GM23338 (cell line): ENCODE results near the gene ACKR1. TPM values are rescaled to one million over a fixed set of nuclear protein-coding genes. Genes with fewer than 3 reads are reported as not detected.

ENCODE experiments used
- ATAC-seq: fragments of 200-7000 bp; cut with Tn5 transposase; 3 replicates; pipeline ENCODE4 v1.9.1; 2020
- DNase-seq: peaks from one replicate; pipeline ENCODE4 v3.0.0-alpha.2; 2015; ENCODE audit warnings: low spot score
- H2AFZ ChIP-seq: fragments of 200-600 bp; sonication (generic); 2 replicates; pipeline ENCODE4 v1.8.0; 2016; ENCODE audit warnings: antibody characterized with exemption, mild to moderate bottlenecking, moderate library complexity
- H3F3A ChIP-seq: fragments of 200-600 bp; sonication (generic); replicated peaks from 2 replicates; pipeline ENCODE4 v1.8.0; 2017; ENCODE audit warnings: antibody characterized with exemption, mixed run types, low read depth
- H3K27ac ChIP-seq: fragments of 200-600 bp; sonication (generic); 2 replicates; pipeline ENCODE4 v1.6.1; 2016; ENCODE audit warnings: low read depth
- H3K27me3 ChIP-seq: fragments of 200-600 bp; sonication (generic); 2 replicates; pipeline ENCODE4 v1.8.0; 2016; ENCODE audit warnings: mild to moderate bottlenecking, mixed run types, moderate library complexity; ENCODE audit not compliant: insufficient read depth
- H3K36me3 ChIP-seq: fragments of 200-600 bp; sonication (generic); 2 replicates; pipeline ENCODE4 v1.8.0; 2016; ENCODE audit warnings: mild to moderate bottlenecking; ENCODE audit not compliant: insufficient read depth
- H3K4me1 ChIP-seq: fragments of 200-600 bp; sonication (generic); 2 replicates; pipeline ENCODE4 v1.8.0; 2016; ENCODE audit warnings: mild to moderate bottlenecking, moderate library complexity; ENCODE audit not compliant: insufficient read depth
- H3K4me2 ChIP-seq: fragments of 200-600 bp; sonication (generic); 2 replicates; pipeline ENCODE4 v1.7.1; 2017; ENCODE audit warnings: mixed run types
- H3K4me3 ChIP-seq: fragments of 200-600 bp; sonication (generic); 2 replicates; pipeline ENCODE4 v1.6.1; 2016; ENCODE audit warnings: mixed run types
- H3K79me2 ChIP-seq: fragments of 200-600 bp; sonication (generic); replicated peaks from 2 replicates; pipeline ENCODE4 v1.8.0; 2017; ENCODE audit warnings: mild to moderate bottlenecking; ENCODE audit not compliant: insufficient read depth
- H3K9me2 ChIP-seq: fragments of 200-600 bp; sonication (generic); 2 replicates; pipeline ENCODE4 v1.8.0; 2017; ENCODE audit not compliant: insufficient read depth
- H4K20me1 ChIP-seq: fragments of 200-600 bp; sonication (generic); replicated peaks from 2 replicates; pipeline ENCODE4 v1.8.0; 2017; ENCODE audit warnings: mild to moderate bottlenecking; ENCODE audit not compliant: insufficient read depth
- H3K27ac Mint-ChIP-seq: 2 replicates; pipeline ENCODE4 v1.8.0; 2020; ENCODE audit warnings: inconsistent platforms, mild to moderate bottlenecking, moderate library complexity, mixed read lengths
- H3K27me3 Mint-ChIP-seq: 3 replicates; pipeline ENCODE4 v1.8.0; 2022; ENCODE audit warnings: low read depth, mild to moderate bottlenecking, moderate library complexity, mixed read lengths, inconsistent platforms; ENCODE audit not compliant: insufficient read depth, poor library complexity
- H3K36me3 Mint-ChIP-seq: 3 replicates; pipeline ENCODE4 v1.8.0; 2021; ENCODE audit warnings: low read depth, mild to moderate bottlenecking, inconsistent platforms, moderate library complexity, mixed read lengths
- H3K4me1 Mint-ChIP-seq: 3 replicates; pipeline ENCODE4 v1.8.0; 2020; ENCODE audit warnings: mild to moderate bottlenecking, inconsistent platforms, mixed read lengths
- H3K4me3 Mint-ChIP-seq: 3 replicates; pipeline ENCODE4 v1.8.0; 2021; ENCODE audit warnings: moderate library complexity, mild to moderate bottlenecking, inconsistent platforms, mixed read lengths
- H3K9me3 Mint-ChIP-seq: 3 replicates; pipeline ENCODE4 v1.8.0; 2020; ENCODE audit warnings: moderate library complexity, mild to moderate bottlenecking, inconsistent platforms, mixed read lengths
- CREB1 ChIP-seq: fragments of 250-450 bp; sonication (Bioruptor Pico); IDR thresholded peaks from 2 replicates; pipeline ENCODE4 v1.5.0; 2020; ENCODE audit warnings: low read depth, mild to moderate bottlenecking, moderate library complexity
- CTCF ChIP-seq, 2 experiments: fragments of 200-600 bp in 1 of 2; sonication (generic) in 1 of 2; conservative IDR thresholded peaks; 2 replicates each; pipeline versions ENCODE4 v1.5.1 to v1.6.1; 2016 to 2017; ENCODE audit warnings: antibody characterized with exemption in 2 of 2, low read depth in 2 of 2, mild to moderate bottlenecking in 2 of 2, moderate library complexity in 1 of 2
- ETS1 ChIP-seq: IDR thresholded peaks from 2 replicates; pipeline ENCODE4 v1.6.1; 2016; ENCODE audit warnings: antibody characterized with exemption
- EZH2 ChIP-seq: fragments of 200-600 bp; sonication (generic); IDR thresholded peaks from one replicate; pipeline ENCODE4 v1.8.0; 2017; ENCODE audit warnings: antibody characterized with exemption, mild to moderate bottlenecking, low read depth; ENCODE audit not compliant: unreplicated experiment
- JUNB ChIP-seq: IDR thresholded peaks from one replicate; pipeline ENCODE4 v1.6.1; 2016; ENCODE audit warnings: antibody characterized with exemption; ENCODE audit not compliant: unreplicated experiment
- STAT1 ChIP-seq: IDR thresholded peaks from one replicate; pipeline ENCODE4 v1.6.1; 2016; ENCODE audit warnings: antibody characterized with exemption; ENCODE audit not compliant: unreplicated experiment
- ZNF114 ChIP-seq: fragments of 250-450 bp; sonication (Bioruptor Pico); IDR thresholded peaks from 2 replicates; pipeline ENCODE4 v1.5.0; 2020; ENCODE audit warnings: mild to moderate bottlenecking, moderate library complexity
- polyA plus RNA-seq: library from polyadenylated mRNA; unstranded; fragments of >200 nt; fragmentation: Nextera tagmentation; extraction: Ambion mirVana; gene quantifications from 2 replicates; pipeline ENCODE4 v1.2.1, GENCODE V29; 2016
- total RNA-seq: library from RNA; depleted of rRNA; stranded (reverse); fragments of >200 nt; shearing (Covaris generic); gene quantifications from 2 replicates; pipeline ENCODE4 v1.2.3, GENCODE V29; 2014

ACKR1 gene
- total and polyA plus RNA-seq, 2 experiments from 2014 or later, result 0.29 TPM; not detected in 1

GRCh38 chr1:159197561-159198557 is 6.8 kb upstream of the ACKR1 start:
- TF ChIP-seq CTCF (conservative IDR thresholded peaks at IDR 0.05; ENCODE audit: low read depth in 2 of 2) (peak; percentile 89 to 94), ZNF114 (CRISPR knock-in tag) (no peak), JUNB (no peak), CREB1 (CRISPR knock-in tag) (peak; percentile 17; the same call in 1 of the 2 replicates)
- H4K20me1 ChIP-seq, result no peaks in the 10 kb centered on the region
- no peak overlapping the region for H3K4me3 ChIP-seq
- no peaks in the 10 kb centered on the region for H3K79me2 ChIP-seq
- H3K27me3 Mint-ChIP-seq, result peaks cover 4% of the 10 kb centered on the region
- H3K27ac Mint-ChIP-seq, result no peak overlapping the region
- peak; percentile 92 for DNase-seq
- peak; percentile 90 for ATAC-seq
- no peaks in the 10 kb centered on the region; the same call in 1 of the 2 replicates for H3K36me3 ChIP-seq
- no peak overlapping the region for H3K27ac ChIP-seq
- peaks cover 31% of the 10 kb centered on the region for H3K4me1 Mint-ChIP-seq
- no peaks in the 10 kb centered on the region; the same call in 1 of the 2 replicates for H3K9me2 ChIP-seq
- no peaks in the 10 kb centered on the region; the same call in 2 of the 3 replicates for H3K36me3 Mint-ChIP-seq
- H3K4me2 ChIP-seq, result no peak overlapping the region
- H3K27me3 ChIP-seq, result no peaks in the 10 kb centered on the region
- peaks cover 3% of the 10 kb centered on the region; the same call in 1 of the 2 replicates for H3K4me1 ChIP-seq
- no peaks in the 10 kb centered on the region for H3K9me3 Mint-ChIP-seq
- H3F3A ChIP-seq, result no peaks in the 10 kb centered on the region
- no peak overlapping the region for H2AFZ ChIP-seq
- no peak overlapping the region for H3K4me3 Mint-ChIP-seq

GRCh38 chr1:159199901-159200300 is 4.8 kb upstream of the ACKR1 start:
- H3K4me3 ChIP-seq, result no peak overlapping the region
- no peaks in the 10 kb centered on the region for H4K20me1 ChIP-seq
- H3K4me3 Mint-ChIP-seq, result no peak overlapping the region
- no peak for ATAC-seq
- peaks cover 4% of the 10 kb centered on the region for H3K27me3 Mint-ChIP-seq
- H3K9me3 Mint-ChIP-seq, result no peaks in the 10 kb centered on the region
- H3K27me3 ChIP-seq, result no peaks in the 10 kb centered on the region
- no peaks in the 10 kb centered on the region; the same call in 1 of the 2 replicates for H3K36me3 ChIP-seq
- no peaks in the 10 kb centered on the region for H3F3A ChIP-seq
- no peak overlapping the region for H3K4me2 ChIP-seq
- no peak overlapping the region for H3K27ac ChIP-seq
- no peaks in the 10 kb centered on the region for H3K79me2 ChIP-seq
- no peak overlapping the region for H3K27ac Mint-ChIP-seq
- no peaks in the 10 kb centered on the region; the same call in 1 of the 2 replicates for H3K9me2 ChIP-seq
- no peaks in the 10 kb centered on the region; the same call in 2 of the 3 replicates for H3K36me3 Mint-ChIP-seq
- H3K4me1 Mint-ChIP-seq, result peaks cover 44% of the 10 kb centered on the region
- no peak for DNase-seq
- peaks cover 3% of the 10 kb centered on the region; the same call in 1 of the 2 replicates for H3K4me1 ChIP-seq
- no peak overlapping the region for H2AFZ ChIP-seq
- TF ChIP-seq ZNF114 (CRISPR knock-in tag), result no peak
- TF ChIP-seq ETS1, result no peak
- no peak for TF ChIP-seq STAT1
- no peak for TF ChIP-seq CTCF (conservative IDR thresholded peaks at IDR 0.05; ENCODE audit: low read depth in 2 of 2)
- no peak for TF ChIP-seq EZH2
